ENCODE results near the gene HUS1B. TPM values are rescaled to one million over a fixed set of nuclear protein-coding genes. Genes with fewer than 3 reads are reported as not detected.
"Not testable (repeated sequence)": the region's sequence is repeated elsewhere in the genome, so short reads cannot be mapped to it uniquely, and the experiment has no call there.

The HUS1B gene
- total RNA-seq: 1 to 10 TPM; 1.9 to 4.5 TPM
- total RNA-seq: 0.46 to 1.3 reads per million in 2 donors

DNA sequence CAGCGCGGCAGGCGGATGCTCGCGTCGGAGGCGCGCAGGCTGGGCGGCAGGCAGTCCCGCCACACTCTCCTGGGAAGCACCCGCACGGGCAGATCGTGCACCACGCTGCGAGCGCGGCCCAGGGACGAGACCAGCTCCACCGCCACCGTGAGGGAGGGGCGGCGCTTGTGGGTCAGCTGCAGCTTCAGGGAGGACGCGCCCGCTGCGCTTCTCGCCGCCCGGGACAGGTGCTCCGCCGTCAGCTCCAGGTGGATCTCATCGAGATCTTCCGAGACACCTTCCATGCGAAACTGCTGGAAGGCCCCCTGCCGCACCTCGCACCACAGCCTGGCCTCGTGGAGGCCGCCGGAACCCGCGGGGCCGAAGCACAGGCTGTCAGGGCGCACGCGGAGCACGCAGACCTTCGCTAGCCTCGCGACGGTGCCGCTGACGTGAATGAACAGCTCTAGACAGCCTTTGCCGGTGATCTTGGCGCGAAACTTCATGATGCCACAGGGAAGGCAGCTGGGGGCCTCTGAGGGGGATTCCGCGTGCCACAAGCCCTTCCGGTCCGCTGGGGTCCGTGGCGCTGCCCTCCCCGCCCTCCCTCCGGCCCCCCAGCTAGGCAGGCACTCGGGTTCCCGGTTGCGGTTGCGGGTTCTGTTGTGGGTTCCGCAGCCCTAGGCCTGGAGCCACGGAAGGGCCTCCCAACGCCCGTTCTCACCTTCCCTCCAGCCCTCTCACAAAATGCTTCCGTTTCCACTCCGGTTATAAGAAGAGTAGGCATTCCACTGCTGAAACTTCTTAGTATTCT, at the start of gene HUS1B:
HUS1B (minus strand) TSS at position 641 of the 793 bp plus-strand sequence; CDS start at position 485, 156 bp downstream.
- Mint-ChIP-seq H3K36me3 (ENCODE audit: low read depth) (peaks cover 3% of the 10 kb centered on the region), H3K4me3 (no peak within 1 kb of the TSS), H3K27ac (peak within 1 kb of the TSS; percentile 51), H3K4me1 (peaks cover 36% of the 10 kb centered on the region), H3K27me3 (no peaks in the 10 kb centered on the region)
- DNase-seq (no peak), ATAC-seq (no peak)
- no peaks in the 10 kb centered on the region for H3K9me3 ChIP-seq (ENCODE audit: control insufficient read depth, low read length, poor library complexity, severe bottlenecking)

DNA sequence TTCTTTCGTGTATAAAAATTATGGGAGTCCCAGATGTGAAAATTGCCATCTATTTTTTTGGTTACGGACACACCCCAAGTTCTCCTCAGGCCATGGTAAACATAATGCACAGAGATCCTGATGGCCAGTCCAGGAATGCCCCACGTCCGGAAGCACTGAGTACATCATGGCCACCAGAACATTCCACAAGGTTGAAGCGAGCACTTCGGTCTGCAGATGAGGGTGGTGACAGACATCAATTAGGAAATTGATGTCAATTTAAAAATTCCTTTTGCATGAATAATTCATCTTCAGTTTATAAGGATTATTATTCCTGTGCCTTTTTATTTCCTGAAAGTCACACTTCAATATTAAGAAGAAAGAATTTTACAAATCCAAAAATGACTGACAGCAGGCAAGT, 49.2 kb upstream of the HUS1B start:
- H3K4me1 Mint-ChIP-seq: peaks cover 10% of the 10 kb centered on the region
- ATAC-seq (no peak), DNase-seq (no peak)
- H3K9me3 ChIP-seq (ENCODE audit: control insufficient read depth, low read length, poor library complexity, severe bottlenecking): no peaks in the 10 kb centered on the region
- no peak overlapping the region for H3K4me3 Mint-ChIP-seq
- peaks cover 6% of the 10 kb centered on the region for H3K36me3 Mint-ChIP-seq (ENCODE audit: low read depth)
- H3K27me3 Mint-ChIP-seq: peaks cover 12% of the 10 kb centered on the region
- no peak overlapping the region for H3K27ac Mint-ChIP-seq

- peaks cover 4% of the 10 kb centered on the region for H3K4me1 Mint-ChIP-seq
- no peak overlapping the region for H3K4me3 Mint-ChIP-seq
- no peak for ATAC-seq
- no peak overlapping the region for H3K27ac Mint-ChIP-seq
- H3K36me3 Mint-ChIP-seq (ENCODE audit: low read depth): peaks cover 4% of the 10 kb centered on the region
- no peak for DNase-seq
- peaks cover 12% of the 10 kb centered on the region for H3K27me3 Mint-ChIP-seq
- H3K9me3 ChIP-seq (ENCODE audit: control insufficient read depth, low read length, poor library complexity, severe bottlenecking): no peaks in the 10 kb centered on the region
These were observed 48.1 kb upstream of the HUS1B start for GRCh38 chr6:705047-705446.

DNA sequence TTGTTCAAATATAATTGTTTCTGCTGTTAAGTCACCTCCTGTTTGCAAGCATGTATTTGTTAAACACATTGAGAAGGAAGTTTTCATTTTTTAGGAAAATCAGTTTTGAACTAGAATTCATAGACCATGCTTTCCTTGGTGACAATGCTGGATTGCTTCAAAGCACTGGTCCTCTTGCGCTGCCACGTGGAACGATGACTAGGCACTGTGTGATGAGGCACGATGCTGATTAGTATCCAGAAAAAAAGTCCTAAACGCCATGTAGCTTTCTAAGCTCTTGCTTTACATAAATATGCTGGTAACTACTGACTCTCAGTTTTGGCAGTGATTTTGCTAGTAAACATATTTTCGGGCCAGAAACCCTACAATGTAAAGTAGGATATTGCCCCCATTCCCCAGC, 47.1 kb upstream of the HUS1B start:
- no peak overlapping the region for H3K4me3 Mint-ChIP-seq
- no peaks in the 10 kb centered on the region for H3K9me3 ChIP-seq (ENCODE audit: control insufficient read depth, low read length, poor library complexity, severe bottlenecking)
- no peak overlapping the region for H3K27ac Mint-ChIP-seq
- peaks cover 12% of the 10 kb centered on the region for H3K27me3 Mint-ChIP-seq
- H3K4me1 Mint-ChIP-seq: peaks cover 2% of the 10 kb centered on the region
- peaks cover 4% of the 10 kb centered on the region for H3K36me3 Mint-ChIP-seq (ENCODE audit: low read depth)
- no peak for ATAC-seq
- no peak for DNase-seq

GRCh38 chr6:703552-703951, 46.7 kb upstream of the HUS1B start:
- Mint-ChIP-seq H3K27ac (no peak overlapping the region), H3K36me3 (ENCODE audit: low read depth) (peaks cover 4% of the 10 kb centered on the region), H3K4me1 (peaks cover 2% of the 10 kb centered on the region), H3K4me3 (no peak overlapping the region), H3K27me3 (peaks cover 12% of the 10 kb centered on the region)
- no peak for ATAC-seq
- no peaks in the 10 kb centered on the region for H3K9me3 ChIP-seq (ENCODE audit: control insufficient read depth, low read length, poor library complexity, severe bottlenecking)
- no peak for DNase-seq

DNA sequence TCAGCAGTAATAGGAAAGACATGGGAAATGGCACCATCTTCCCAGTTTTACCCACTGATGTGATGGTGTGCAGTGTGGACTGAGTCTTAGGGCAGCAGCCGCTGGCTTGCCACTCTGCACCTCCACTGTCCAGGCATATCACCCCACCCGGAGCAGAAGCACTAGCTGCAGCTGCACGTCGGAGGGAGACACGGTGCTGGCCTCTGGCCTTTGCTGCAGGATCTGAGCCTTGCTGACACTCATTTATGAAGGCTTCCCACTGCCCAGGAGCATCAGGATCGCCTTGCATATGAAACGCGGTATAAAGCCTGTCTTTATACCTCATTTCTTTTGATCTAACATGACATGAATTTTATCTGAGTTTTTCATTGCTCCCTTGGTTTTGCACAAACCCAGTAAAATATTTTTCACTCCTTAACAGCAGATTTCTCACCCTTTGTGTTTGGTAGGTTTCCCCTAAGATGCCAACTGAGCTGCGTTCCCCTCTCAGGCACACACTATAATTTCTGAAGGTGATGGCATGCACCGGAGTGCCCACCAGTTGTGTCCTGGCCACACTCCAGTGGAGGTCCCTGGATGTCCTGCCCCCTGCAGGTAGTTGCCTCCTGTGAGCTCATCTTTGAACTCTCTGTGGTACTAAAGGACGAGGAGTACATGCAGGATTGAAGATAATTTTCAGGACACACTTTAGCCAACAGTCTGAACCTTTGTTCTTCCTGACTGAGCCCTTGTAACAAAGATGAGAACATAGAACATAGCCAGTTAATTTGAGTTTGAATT, 45.0 kb upstream of the HUS1B start:
- H3K9me3 ChIP-seq (ENCODE audit: control insufficient read depth, low read length, poor library complexity, severe bottlenecking): no peaks in the 10 kb centered on the region
- Mint-ChIP-seq H3K27me3 (peaks cover 3% of the 10 kb centered on the region), H3K36me3 (ENCODE audit: low read depth) (peaks cover 1% of the 10 kb centered on the region), H3K27ac (no peak overlapping the region), H3K4me3 (no peak overlapping the region), H3K4me1 (peaks cover 2% of the 10 kb centered on the region)
- no peak for ATAC-seq
- DNase-seq: no peak

DNA sequence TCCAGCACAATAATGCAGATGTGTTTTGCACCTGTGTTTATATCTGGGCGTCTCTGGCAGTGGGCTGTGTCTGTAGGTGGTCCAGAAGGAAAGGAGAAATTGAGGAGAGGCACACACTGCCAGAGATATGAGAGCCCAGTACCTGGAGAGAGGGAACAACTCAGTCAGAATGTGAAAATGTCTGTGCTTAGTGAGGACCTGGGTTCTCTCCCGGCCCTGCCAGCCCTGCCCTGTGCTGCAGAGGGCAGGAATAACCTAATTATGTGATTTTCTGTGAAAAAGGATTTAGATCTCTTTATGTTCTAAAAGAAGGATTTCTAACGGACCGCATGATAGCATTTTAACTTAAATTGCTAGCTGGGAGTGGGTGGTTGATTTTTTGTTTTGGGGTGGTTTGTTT, 44.3 kb upstream of the HUS1B start:
- no peaks in the 10 kb centered on the region for H3K27me3 Mint-ChIP-seq
- ATAC-seq: no peak
- H3K4me3 Mint-ChIP-seq: no peak overlapping the region
- peaks cover 4% of the 10 kb centered on the region for H3K4me1 Mint-ChIP-seq
- H3K27ac Mint-ChIP-seq: no peak overlapping the region
- DNase-seq: no peak
- H3K36me3 Mint-ChIP-seq (ENCODE audit: low read depth): no peaks in the 10 kb centered on the region
- no peaks in the 10 kb centered on the region for H3K9me3 ChIP-seq (ENCODE audit: control insufficient read depth, low read length, poor library complexity, severe bottlenecking)

DNA sequence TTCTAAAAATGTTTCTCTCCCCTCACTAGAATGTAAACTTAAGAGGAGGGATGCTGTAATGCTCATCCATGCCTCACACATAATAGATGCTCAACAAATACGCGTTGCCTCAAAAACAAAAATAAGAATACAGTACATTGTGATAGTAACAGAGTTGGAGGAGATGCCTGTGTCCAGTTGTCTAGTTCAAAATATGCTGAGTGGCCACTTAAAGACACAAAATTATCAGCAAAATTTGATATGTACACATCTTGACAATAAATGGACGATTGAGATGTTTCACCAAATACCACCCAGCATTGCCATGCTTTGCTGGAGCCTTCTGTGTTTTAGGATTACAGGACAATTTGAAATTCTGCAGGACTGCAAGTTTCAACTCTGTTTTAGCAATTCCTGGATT, 43.6 kb upstream of the HUS1B start:
- Mint-ChIP-seq H3K4me3 (no peak overlapping the region), H3K27me3 (no peaks in the 10 kb centered on the region), H3K4me1 (peaks cover 9% of the 10 kb centered on the region), H3K27ac (no peak overlapping the region), H3K36me3 (ENCODE audit: low read depth) (no peaks in the 10 kb centered on the region)
- no peak for DNase-seq
- no peak for ATAC-seq
- no peaks in the 10 kb centered on the region for H3K9me3 ChIP-seq (ENCODE audit: control insufficient read depth, low read length, poor library complexity, severe bottlenecking)

DNA sequence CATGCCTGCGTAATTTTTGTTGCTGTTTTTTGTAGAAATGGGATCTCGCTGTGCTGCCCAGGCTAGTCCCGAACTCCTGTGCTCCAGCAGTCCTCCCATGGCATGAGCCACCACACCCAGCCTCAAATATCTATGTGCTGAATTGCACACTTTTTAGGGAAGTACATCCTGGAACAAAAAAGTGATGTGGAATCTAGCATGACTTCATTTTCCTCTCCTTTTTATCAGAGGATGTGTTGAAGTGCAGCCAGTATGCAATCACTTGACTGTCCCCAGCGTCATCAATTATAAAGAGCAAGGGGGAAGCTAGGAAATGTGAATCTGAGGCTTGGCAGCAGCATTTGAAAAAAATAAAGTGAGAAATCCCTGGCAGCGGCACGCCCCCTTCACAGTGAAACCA, 42.4 kb upstream of the HUS1B start:
- ATAC-seq: no peak
- Mint-ChIP-seq H3K36me3 (ENCODE audit: low read depth) (no peaks in the 10 kb centered on the region), H3K4me1 (peaks cover 9% of the 10 kb centered on the region), H3K4me3 (no peak overlapping the region), H3K27ac (no peak overlapping the region), H3K27me3 (no peaks in the 10 kb centered on the region)
- no peak for DNase-seq
- H3K9me3 ChIP-seq (ENCODE audit: control insufficient read depth, low read length, poor library complexity, severe bottlenecking): no peaks in the 10 kb centered on the region

DNA sequence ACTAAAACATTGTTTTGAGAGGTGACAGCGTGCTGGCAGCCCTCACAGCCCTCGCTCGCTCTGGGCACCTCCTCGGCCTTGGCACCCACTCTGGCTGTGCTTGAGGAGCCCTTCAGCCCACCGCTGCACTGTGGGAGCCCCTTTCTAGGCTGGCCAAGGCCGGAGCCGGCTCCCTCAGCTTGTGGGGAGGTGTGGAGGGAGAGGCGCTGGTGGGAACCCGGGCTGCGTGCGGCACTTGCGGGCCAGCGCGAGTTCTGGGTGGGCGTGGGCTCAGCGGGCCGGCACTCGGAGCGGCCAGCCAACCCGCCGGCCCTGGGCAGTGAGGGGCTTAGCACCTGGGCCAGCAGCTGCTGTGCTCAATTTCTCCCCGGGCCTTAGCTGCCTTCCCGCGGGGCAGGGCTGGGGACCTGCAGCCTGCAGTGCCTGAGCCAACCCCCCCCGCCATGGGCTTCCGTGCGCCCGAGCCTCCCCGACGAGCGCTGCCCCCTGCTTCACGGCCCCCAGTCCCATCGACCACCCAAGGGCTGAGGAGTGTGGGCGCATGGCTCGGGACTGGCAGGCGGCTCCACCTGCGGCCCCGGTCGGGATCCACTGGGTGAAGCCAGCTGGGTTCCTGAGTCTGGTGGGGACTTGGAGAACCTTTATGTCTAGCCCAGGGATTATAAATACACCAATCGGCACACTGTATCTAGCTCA, 37.7 kb upstream of the HUS1B start:
- H3K4me3 Mint-ChIP-seq: not testable (repeated sequence)

GRCh38 chr6:693723-694009, 36.8 kb upstream of the HUS1B start:
- Mint-ChIP-seq H3K4me1 (peaks cover 39% of the 10 kb centered on the region), H3K27ac (peak overlapping the region; percentile 90), H3K27me3 (no peaks in the 10 kb centered on the region), H3K4me3 (peak overlapping the region; percentile 97), H3K36me3 (ENCODE audit: low read depth) (no peaks in the 10 kb centered on the region)
- ATAC-seq: no peak
- H3K9me3 ChIP-seq (ENCODE audit: control insufficient read depth, low read length, poor library complexity, severe bottlenecking): no peaks in the 10 kb centered on the region
- DNase-seq: no peak

More for the DNA sequence above, 37.7 kb upstream of the HUS1B start:
- H3K27me3 Mint-ChIP-seq; H3K9me3 ChIP-seq (ENCODE audit: control insufficient read depth, low read length, poor library complexity, severe bottlenecking); H3K36me3 Mint-ChIP-seq (ENCODE audit: low read depth); H3K27ac Mint-ChIP-seq; ATAC-seq; DNase-seq: not testable (repeated sequence)
- H3K4me1 Mint-ChIP-seq: peaks cover 33% of the 10 kb centered on the region

- H3K27me3 Mint-ChIP-seq: no peaks in the 10 kb centered on the region
- H3K36me3 Mint-ChIP-seq (ENCODE audit: low read depth): no peaks in the 10 kb centered on the region
- DNase-seq: peak; percentile 71 to 76 (median 76)
- peaks cover 39% of the 10 kb centered on the region for H3K4me1 Mint-ChIP-seq
- peak within 1 kb of the TSS; percentile 97 for H3K4me3 Mint-ChIP-seq
- H3K27ac Mint-ChIP-seq: peak within 1 kb of the TSS; percentile 90
- no peaks in the 10 kb centered on the region for H3K9me3 ChIP-seq (ENCODE audit: control insufficient read depth, low read length, poor library complexity, severe bottlenecking)
- peak; percentile 87 for ATAC-seq
These were observed 36.2 kb upstream of the HUS1B start, which contains the start of gene EXOC2 for GRCh38 chr6:692858-693722. EXOC2 (minus strand) TSS chr6:693139; CDS start chr6:637818, 55,321 bp downstream.

All from T-helper 17 cell (primary cell).